HG02973 (cell line): ENCODE data around the gene BCL2.
"Not testable (repeated sequence)": the region's sequence is repeated elsewhere in the genome, so short reads cannot be mapped to it uniquely, and the experiment has no call there.

ENCODE experiments used
- ATAC-seq: cut with Tn5 transposase; IDR thresholded peaks from one replicate; pipeline ENCODE4 v1.9.1; 2021; ENCODE audit warnings: moderate library complexity; ENCODE audit not compliant: unreplicated experiment

Gene BCL2

DNA sequence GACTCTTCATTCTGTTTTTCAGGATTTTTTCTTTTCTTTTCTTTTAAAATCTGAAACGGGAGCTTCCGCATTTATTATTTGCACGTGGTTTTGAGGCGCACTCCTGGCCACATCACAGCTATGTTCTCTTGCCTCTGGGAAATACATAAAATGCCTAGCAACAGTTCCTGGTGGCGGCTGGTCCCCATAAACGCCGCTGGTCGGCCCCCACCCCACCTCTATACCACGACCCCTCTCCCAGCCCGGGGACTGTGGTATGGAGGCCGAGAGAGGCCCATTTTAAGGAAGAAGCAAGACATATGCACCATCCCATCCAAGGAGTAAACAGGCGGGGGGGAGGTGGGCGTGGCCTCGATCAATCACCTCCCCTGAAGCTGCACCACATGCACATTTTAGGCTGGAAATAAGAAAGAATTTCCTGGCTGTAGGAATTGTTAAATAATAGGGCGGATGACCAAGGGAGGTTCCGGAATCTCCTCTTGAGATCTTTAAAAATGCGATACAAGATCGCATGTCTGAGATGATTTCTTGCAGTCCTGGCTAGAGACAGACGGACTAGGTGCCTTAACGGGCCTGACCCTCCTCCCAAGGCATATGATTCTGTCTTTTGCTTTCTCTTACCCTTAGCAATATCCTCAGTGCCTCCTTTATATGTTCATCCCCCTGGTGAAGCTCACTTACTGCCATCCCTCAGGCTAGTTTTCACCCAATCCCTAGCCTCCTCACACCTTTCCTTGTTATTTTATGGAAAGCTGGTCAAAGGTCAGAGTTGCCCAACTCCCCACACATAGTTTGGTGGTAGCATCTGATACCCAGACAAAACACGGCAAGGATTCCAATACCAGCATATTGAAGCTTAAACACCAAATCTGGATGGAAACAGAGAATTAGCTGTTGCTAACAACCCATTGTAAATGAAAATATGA lies 82.4 kb downstream of the BCL2 start:
- ATAC-seq, result no peak

DNA sequence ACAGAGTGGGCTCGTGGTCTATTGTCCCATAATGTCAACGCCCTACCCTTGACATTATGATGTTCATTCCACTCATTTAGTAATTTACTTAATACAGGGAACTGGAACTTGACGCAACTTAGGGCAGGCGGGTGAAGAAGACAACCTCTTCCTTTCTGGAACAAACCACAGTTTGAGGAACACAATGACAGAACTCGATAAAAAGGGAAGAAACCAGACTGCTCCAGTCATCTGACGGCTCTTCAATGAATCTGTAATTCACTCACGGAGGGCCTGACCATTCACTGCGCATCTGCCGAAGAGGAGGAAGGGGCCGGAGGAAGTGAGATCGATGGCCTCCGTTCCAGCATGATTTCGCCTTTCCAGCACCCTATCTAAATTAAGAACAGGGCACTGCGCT lies 83.2 kb downstream of the BCL2 start:
- no peak for ATAC-seq

DNA sequence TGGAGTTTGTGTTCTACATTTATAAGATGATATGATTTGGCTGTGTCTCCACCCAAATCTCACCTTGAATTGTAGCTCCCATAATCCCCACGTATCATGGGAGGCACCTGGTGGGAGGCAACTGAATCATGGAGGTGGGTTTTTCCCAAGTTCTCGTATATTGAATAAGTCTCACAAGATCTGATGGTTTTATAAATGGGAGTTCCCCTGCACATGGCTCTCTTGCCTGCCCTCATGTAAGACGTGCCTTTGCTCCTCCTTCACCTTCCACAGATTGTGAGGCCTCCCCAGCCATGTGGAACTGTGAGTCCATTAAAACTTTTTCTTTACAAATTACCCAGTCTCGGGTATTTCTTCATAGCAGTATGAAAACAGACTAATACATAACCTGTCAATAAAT lies 83.6 kb downstream of the BCL2 start:
- not testable (repeated sequence) for ATAC-seq

DNA sequence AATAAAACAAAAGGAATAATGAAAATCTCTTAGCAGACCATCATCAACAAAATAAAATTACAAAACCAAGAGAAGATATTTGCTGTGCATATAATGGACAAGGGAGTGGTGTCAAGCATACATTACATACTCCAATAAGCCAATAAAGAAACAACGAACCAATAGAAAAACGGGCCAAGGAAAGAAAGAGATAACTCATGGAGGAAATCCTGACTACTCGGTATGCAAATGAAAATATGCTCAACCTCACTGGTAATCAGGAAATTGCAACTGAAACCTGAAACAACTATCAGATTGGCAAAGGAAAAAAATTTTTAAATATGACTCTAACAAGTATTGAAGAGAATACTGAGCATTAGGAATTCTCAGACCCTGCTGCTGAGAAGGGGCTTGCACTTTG lies 84.7 kb downstream of the BCL2 start:
- ATAC-seq, result no peak

DNA sequence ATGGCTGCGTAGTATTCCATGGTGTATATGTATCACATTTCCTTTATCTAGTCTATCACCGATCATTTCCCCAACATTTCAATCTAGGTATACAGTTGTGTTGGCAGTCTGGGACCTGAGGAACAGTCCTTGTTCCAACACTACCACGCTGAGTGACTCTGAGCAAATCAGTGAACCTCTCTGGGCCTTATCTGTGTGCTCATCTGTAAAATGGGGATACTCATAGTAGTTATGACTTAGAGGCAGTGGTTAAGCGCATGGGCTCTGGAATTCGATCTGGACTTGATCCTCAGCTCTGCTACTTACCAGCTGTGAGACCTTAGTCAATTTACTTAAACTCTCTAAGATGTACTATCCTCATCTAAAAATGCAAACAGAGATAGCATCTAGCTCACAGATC lies 85.1 kb downstream of the BCL2 start:
- no peak for ATAC-seq

DNA sequence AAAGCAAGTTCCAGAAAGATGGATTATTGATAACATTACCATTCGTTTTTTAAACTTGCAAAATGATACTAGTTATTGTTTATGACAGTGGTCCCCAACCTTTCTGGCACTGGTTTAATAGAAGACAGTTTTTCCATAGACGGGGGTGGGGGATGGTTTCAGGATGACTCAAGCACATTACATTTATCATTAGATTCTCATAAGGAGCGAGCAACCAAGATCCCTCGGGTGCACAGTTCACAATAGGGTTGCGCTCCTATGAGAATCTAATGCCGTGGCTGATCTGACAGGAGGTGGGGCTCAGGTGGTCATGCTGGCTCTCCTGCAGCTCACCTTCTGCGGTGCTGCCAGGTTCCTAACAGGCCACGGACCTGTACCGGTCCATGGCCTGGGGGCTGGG lies 86.2 kb downstream of the BCL2 start:
- no peak for ATAC-seq

DNA sequence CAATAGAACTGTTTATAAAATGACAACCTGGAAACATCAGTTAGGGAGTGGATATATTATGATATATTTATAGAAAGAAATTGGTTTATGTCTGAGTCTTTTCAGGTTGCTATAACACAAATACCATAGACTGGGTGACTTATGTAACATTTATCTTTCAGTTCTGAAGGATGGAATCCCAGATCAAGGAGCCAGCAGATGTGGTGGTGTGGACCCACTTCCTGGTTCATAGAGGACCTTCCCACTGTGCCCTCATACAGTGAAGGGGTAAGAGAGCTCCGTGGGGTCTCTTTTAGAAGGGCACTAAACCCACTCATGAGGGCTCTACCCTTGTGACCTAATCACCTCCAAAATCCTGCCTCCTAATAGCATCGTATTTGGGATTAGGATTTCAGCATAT lies 86.7 kb downstream of the BCL2 start:
- no peak for ATAC-seq

DNA sequence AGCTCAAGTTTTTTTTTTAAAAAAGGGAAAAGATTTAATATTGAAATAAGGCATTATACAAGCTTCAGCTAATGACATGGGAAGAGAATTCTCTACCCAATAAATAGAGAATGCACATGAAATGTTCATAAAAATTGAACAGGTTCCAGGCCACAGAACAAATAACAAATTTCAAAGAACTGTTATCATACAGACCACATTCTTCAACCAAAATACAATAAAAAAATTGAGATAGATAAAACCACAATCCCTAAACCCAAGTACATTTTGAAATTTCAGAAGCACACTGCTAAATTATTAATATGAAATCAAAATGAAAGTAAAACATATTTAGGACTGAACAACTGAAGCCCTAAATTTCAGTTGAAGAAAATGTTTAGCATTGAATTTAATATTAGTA lies 89.6 kb downstream of the BCL2 start:
- ATAC-seq, result no peak

DNA sequence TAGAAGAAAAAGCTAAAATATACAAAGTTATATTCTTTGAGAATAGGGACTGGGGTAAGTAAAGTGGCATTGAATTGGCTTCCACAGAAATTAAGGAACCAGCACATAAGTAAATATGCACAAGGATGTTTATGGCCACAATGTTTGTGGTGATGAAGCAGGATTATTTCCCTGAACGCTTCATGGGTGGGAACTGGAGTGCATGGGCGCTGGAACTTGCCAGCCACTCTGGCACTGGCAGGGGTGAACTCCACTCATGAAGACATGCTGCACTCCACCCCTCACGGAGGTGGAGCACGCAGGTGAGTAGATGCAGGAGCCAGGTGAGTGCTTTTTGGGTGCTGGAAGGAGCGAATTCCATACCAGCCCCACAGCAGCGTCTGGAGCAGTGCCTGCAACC lies 94.1 kb downstream of the BCL2 start:
- no peak for ATAC-seq

DNA sequence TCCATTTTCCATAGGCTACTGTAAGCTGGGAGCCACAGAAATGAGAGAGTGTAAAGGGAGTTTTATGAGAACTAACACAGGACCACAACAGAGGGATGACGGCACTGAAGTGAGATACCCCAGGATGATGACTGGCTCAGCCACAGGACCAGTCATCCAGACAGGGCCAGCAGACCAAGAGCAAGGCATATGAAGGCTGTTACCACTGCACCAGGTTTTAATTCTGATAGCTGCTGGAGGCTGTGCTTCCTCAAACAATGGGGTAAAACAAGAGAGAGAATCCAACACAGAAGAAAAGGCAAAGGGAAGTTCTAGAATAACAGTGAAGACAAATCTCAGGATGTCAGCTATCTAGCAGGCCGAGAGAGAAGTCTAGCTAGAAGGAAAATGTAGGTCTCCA lies 94.9 kb downstream of the BCL2 start:
- ATAC-seq, result no peak

DNA sequence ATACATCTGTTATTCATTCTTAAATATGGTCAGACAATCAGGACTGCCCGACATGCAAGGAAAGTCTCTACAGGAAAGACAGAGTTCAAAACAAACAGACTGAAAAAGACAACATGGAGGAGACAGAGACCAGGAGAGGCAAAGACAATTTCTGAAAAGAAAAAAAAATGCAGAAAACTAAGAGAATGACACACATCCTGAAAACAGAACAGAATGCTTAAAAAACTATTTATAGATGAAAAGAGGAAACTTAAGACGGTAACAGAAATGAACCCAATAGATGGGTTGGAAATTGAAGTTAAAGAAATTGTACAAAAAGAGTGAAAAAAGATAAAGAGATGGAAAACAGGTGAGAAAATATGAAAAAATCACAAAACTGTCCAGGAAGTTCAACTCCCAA lies 95.7 kb downstream of the BCL2 start:
- no peak for ATAC-seq

DNA sequence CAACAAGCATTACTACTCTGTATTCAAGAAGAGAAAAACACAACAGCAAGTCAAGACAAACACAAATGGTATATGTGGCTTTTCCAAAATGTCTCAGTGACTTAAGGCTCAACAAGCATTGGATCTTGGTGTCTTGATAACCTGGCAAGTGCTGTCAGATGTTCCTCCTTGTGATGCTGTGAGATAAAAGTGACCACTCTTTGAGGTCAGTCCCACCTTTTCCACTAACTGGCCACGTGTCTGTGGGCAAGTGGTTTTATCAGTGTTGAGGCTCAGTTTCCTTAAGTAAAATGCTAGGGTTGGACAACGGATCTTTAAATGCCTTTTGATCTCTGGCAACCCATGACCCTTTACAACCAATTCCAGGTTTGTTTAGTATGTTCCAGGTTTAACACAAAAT lies 98.7 kb downstream of the BCL2 start:
- no peak for ATAC-seq

DNA sequence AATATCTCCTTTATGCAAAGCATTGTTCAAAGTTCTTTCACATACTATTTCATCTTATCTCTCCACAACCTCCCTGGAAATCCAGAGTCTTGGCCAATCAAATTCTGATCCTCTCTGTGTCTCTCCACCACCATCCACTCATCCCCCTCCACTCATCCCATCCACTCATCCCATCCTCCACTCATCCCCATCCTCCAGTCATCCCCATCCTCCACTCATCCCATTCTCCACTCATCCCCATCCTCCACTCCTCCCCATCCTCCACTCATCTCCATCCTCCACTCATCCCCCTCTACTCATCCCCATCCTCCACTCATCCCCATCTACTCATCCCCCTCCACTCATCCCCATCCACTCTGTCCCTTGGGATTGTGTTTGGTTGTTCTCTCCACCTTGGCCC lies 101.1 kb downstream of the BCL2 start:
- ATAC-seq, result no peak

DNA sequence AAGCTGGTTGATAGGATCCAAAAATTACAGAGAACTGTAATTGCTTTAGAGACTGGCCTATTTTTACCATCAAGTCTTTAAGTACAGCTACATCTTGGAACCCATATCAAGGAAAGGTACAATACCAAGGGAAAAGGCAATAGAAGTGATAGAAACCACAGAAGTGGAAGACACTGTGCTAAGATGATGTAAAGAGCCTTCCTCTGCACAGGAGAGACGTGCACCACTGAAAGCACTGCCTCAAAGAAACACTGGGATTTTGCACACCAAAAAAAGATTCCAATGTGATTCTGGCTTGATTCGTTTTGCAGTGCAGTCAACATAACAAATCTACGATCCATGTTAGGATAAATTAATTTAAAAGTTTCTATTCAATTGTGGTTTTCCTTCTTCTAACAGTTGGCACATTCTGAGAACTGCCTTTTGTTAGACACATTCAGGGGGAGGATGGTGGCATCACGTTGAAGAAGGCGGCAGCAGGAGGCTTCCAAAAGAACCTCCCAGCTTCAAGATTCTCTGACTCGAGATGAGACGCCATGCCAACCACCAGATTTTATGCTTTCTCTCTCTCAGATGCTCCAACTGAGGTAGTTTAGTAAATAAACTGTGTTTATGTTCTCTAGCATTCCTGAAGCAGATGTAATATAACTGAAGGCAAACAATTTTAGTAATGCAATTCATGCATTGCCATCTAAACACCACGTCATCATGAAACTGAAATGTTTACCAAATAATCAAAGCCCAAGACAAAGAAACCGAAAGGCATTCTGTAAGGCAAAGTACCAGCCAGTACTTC lies 102.9 kb downstream of the BCL2 start:
- no peak for ATAC-seq

DNA sequence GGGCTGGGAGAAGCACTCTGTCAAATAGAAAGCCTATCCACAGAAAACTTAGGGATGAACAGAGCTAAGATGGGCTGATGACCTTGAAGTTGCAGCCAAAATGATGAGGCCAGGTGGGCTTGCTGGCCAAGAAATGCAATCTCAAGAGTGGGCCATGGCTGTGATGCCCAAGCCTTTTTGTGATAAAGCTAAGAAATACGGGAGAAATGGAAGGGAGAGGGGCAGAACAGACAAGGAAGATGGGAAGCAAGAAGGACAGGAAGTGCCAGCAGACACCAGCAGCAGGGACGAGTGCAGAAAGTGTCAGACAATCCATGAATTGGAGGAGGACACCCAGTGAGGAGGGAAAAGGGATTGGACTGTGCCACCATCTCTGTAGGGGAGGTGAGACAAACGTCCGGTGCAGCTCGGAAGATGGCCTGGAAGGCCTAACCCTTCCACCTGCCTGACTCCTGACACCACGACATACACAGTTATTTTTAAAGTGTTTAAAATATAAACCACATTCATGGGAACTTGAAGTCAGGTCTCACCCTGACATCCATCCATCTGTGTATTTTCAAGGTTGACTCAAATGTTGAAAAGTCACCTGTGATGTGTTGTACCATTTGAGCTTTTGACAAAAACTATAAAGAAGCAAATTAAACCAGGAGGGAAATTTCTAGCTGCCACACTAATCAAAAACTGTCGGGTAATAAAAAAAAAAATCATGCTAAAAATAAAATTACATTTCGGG lies 105.5 kb downstream of the BCL2 start:
- ATAC-seq, result no peak

DNA sequence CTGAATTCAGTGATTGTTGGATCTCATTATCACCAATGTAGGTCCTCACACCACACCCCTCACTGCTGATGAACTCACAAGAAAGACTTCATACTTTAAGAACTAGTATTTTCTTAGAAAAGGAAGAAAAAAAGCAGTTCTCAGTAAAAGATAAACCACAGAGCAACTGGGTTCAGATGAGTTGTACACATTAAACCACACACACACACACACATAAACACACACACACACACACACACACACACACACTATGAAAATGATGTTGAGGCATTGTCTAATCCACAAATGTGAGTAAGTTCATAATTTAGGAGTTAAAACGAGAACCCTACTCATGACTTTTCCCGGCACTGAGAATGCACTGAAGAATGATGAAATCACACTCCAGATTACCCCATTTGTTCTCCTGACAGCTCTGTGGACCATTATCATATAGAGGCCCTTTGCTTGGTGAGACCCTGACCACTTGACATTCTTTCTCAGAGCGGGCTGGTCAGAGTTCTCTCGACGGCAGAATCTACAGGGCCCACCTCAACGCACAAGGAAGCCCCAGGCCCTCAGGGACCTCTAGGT lies 106.2 kb downstream of the BCL2 start:
- no peak for ATAC-seq

DNA sequence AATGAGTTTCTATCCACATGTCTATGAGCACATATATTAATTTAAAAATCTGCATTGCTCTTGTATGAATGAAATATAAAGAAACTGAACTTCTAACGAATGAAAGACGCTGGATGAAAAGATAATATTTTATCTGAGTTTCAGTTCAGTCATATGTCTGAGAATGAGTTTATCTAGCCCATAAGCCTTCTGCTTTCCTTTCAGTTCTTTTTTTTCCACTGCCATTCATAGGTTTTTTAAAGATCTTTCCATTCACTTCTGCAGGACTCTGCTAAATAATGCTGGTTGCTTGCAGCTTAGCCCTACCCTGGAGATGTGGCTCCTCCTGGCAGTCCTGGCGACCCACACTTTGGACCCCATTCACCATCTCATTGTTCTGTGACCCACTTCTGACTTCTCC lies 109.0 kb downstream of the BCL2 start:
- ATAC-seq, result no peak

DNA sequence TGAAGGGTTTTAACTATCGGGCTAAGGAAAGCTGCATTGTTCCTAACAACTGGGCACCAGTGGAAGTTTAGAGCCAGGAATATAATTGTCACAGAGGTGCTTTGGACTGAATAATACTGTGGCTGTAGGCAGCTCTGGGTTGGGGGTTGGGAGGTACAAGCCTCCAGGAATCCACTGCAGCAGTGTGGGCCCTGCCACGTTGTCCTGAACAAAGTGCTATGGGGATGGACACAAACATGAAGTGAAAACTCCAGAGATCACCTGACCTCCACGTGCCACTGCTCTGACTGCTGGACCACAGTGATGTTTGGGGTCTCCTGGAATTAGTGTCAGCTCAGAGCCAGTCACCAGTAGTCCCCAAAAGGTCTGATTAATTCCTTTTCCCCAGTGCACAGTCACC lies 110.9 kb downstream of the BCL2 start:
- ATAC-seq, result no peak

DNA sequence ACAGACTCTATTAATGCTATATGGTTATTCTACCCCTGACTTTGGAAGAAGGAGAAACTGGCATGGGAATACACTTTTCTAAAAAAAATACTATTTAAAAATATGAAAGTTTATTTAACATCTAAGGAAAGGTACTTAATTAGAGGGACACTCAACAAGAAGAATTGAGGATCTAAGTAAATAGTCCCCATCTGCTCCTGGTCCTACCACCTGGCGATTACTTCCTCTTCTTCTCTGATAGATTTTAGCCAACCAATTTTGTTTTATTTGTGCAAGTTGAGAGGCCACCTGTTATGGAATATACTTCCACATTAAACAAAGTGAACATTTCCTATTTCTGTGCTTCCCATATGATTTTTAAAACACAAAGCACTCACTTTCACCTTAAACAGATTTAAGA lies 111.7 kb downstream of the BCL2 start:
- no peak for ATAC-seq

DNA sequence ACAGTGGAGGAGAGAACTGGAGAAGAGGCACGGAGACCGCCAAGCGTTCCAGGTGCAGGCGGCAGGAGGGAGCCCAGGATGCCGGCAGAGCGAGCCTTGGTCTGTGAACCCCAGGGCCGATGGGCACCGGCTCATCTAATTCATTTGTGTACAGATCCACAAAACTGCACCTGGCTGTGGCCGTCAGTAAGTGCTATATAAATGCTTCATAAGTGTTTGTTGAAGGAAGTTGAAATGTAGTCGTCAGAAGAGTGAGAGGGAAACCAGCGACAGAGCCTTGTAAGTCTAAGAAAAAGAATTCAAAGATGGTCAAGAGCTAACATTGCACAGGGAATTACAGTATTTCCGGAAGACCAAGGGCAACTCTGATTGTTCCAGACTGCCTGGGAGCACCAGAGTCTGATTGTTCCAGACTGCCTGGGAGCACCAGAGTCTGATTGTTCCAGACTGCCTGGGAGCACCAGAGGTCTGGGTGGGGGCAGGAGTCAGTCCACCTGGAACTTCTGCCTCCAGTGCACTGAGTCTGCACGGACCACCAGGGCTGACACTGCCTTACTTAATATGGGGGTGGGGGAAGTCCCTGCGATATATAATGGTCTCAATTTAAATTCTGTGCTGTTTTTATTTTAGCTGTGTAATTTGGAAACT lies 112.3 kb downstream of the BCL2 start:
- no peak for ATAC-seq
